ENCODE measurements around the gene TBATA.

Gene TBATA

GRCh38 chr10:70753026-70753663, 32.0 kb downstream of the TBATA start:
- TF ChIP-seq GATA2 (IDR thresholded peaks at IDR 0.05; ENCODE audit: low read depth, low read length) (no peak), GATA3 (IDR thresholded peaks at IDR 0.05; ENCODE audit: low read depth, low read length) (no peak)

GRCh38 chr10:70752571-70752970, 32.6 kb downstream of the TBATA start:
- TF ChIP-seq GATA2 (IDR thresholded peaks at IDR 0.05; ENCODE audit: low read depth, low read length) (no peak), GATA3 (IDR thresholded peaks at IDR 0.05; ENCODE audit: low read depth, low read length) (no peak)

GRCh38 chr10:70751991-70752390, 33.2 kb downstream of the TBATA start:
- no peak for TF ChIP-seq GATA2 (IDR thresholded peaks at IDR 0.05; ENCODE audit: low read depth, low read length)
- no peak for TF ChIP-seq GATA3 (IDR thresholded peaks at IDR 0.05; ENCODE audit: low read depth, low read length)

- TF ChIP-seq GATA3 (IDR thresholded peaks at IDR 0.05; ENCODE audit: low read depth, low read length), result no peak
- no peak for TF ChIP-seq GATA2 (IDR thresholded peaks at IDR 0.05; ENCODE audit: low read depth, low read length)
Measured at GRCh38 chr10:70751356-70751755, 33.8 kb downstream of the TBATA start.

- TF ChIP-seq GATA2 (IDR thresholded peaks at IDR 0.05; ENCODE audit: low read depth, low read length), result no peak
- TF ChIP-seq GATA3 (IDR thresholded peaks at IDR 0.05; ENCODE audit: low read depth, low read length), result no peak
Measured at GRCh38 chr10:70750156-70750703, 34.9 kb downstream of the TBATA start.

GRCh38 chr10:70749756-70750155, 35.4 kb downstream of the TBATA start:
- TF ChIP-seq GATA3 (IDR thresholded peaks at IDR 0.05; ENCODE audit: low read depth, low read length) (no peak), GATA2 (IDR thresholded peaks at IDR 0.05; ENCODE audit: low read depth, low read length) (no peak)

GRCh38 chr10:70748801-70749573, 36.2 kb downstream of the TBATA start:
- no peak for TF ChIP-seq GATA2 (IDR thresholded peaks at IDR 0.05; ENCODE audit: low read depth, low read length)

GRCh38 chr10:70748305-70748704, 36.9 kb downstream of the TBATA start:
- TF ChIP-seq GATA3 (IDR thresholded peaks at IDR 0.05; ENCODE audit: low read depth, low read length) (no peak), GATA2 (IDR thresholded peaks at IDR 0.05; ENCODE audit: low read depth, low read length) (no peak)

GRCh38 chr10:70747192-70747965, 37.8 kb downstream of the TBATA start:
- TF ChIP-seq GATA3 (IDR thresholded peaks at IDR 0.05; ENCODE audit: low read depth, low read length), result no peak
- no peak for TF ChIP-seq GATA2 (IDR thresholded peaks at IDR 0.05; ENCODE audit: low read depth, low read length)

GRCh38 chr10:70745555-70745954, 39.6 kb downstream of the TBATA start:
- TF ChIP-seq GATA2 (IDR thresholded peaks at IDR 0.05; ENCODE audit: low read depth, low read length) (no peak), GATA3 (IDR thresholded peaks at IDR 0.05; ENCODE audit: low read depth, low read length) (no peak)

- TF ChIP-seq GATA2 (IDR thresholded peaks at IDR 0.05; ENCODE audit: low read depth, low read length) (no peak), GATA3 (IDR thresholded peaks at IDR 0.05; ENCODE audit: low read depth, low read length) (no peak)
Measured at GRCh38 chr10:70744617-70745143, 40.5 kb downstream of the TBATA start.

- TF ChIP-seq GATA2 (IDR thresholded peaks at IDR 0.05; ENCODE audit: low read depth, low read length) (no peak), GATA3 (IDR thresholded peaks at IDR 0.05; ENCODE audit: low read depth, low read length) (no peak)
Measured at GRCh38 chr10:70743879-70744278, 41.3 kb downstream of the TBATA start.

GRCh38 chr10:70743430-70743788, 41.8 kb downstream of the TBATA start:
- no peak for TF ChIP-seq GATA2 (IDR thresholded peaks at IDR 0.05; ENCODE audit: low read depth, low read length)
- no peak for TF ChIP-seq GATA3 (IDR thresholded peaks at IDR 0.05; ENCODE audit: low read depth, low read length)

All from SH-SY5Y (cell line).